GM21367 (cell line): ENCODE data around the gene ARVCF.

Source experiments
- ATAC-seq: cut with Tn5 transposase; IDR thresholded peaks from one replicate; pipeline ENCODE4 v1.9.1; 2021; ENCODE audit not compliant: unreplicated experiment

Gene ARVCF

DNA sequence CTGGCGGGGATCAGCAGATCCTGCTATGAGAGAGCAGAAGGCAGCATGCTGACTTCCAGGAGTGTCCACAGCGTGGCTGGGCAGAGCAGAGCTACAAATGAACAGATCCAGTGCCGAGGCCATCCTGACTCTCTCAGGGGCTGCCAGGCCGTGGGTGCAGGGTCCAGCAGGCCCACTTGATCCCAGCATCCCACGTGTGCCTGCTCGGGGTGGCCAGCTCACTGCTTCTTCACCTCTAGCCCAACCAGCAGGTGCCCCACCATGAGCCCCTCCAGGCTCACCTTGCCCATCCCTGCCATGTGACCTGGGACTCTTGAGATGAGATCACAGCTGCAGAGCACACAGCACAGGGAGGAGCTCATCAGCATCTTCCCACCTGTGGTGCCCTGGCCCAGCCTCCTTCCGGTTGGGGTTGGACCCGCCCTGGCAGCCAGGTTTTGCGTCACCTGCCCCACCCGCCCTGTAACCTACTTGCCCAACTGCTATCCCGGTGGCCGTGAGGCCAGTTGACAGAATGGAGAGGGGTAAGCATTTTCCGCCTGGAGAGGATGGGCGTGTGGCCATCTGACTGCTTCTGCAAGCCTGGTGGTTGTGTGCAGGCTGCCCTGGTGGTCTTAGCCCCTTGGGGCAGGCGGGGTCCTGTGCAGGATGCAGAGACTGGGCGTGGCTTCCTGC lies 15.2 kb upstream of the ARVCF start:
- ATAC-seq, result no peak

DNA sequence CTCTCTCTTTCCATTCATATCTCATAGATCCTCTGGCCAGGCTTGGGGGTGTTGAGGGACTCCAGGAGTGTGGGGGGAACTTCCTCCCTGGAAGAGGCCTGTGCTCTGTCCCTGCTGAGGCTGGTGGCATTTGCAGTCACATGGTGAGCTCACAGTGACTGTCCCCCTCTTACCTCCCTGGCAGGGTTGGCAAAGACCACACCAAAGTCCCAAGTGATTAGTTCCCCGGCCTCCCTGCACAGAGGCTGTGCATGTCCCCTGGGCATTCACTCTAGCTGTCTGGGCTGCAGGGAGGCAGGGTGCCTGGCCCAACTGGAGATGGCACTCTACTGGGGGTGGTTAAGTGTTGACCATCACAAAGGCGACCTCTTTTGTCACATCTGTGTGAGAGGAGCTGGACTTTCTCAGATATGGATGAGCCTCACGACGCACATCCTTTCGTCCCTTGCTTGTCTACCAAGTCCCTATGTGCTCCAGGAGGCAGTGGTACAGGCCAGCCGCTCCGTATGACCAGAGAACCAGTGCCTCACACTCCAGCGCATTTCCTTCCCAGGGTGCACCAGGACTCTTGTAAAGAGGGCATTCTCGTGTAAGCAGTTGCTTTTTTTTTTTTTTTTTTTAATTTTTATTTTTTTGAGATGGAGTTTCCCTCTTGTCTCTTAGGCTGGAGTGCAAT lies 13.1 kb upstream of the ARVCF start:
- ATAC-seq, result no peak

DNA sequence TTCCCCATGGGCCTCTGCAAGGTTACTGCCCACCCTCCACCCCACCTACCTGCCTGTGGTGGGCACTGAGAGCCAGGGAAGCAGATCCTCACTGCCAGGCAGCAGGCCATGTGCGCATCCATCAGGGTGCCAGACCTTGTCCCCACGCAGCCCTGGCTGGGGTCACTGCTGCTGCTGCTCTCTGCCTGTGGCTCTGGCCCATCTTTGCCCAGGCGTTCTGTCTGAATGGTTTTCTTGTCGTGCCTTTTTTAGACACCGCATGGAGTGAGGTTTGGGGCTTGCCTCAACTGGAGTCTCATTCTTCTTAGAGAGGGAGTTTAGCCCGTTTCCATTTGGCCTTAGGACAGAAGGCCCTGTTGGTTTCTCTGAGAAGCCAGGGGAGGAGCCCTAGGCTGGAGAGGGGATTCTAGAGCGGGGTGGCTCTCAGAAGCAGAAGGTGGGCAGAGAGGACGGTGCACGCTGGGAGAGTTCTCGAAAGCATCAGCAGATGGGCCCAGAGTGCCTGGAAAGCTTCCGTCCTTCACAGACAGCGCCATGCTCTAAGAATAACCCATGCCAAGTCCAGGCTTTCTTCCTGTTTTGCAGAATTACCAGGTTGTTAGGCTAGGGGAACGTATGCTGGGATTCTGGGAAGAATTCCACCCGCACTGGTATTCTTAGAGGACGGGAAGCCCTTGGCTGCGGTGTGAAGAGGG lies 12.4 kb upstream of the ARVCF start:
- no peak for ATAC-seq

GRCh38 chr22:20027966-20028854 lies 11.6 kb upstream of the ARVCF start:
- no peak for ATAC-seq

DNA sequence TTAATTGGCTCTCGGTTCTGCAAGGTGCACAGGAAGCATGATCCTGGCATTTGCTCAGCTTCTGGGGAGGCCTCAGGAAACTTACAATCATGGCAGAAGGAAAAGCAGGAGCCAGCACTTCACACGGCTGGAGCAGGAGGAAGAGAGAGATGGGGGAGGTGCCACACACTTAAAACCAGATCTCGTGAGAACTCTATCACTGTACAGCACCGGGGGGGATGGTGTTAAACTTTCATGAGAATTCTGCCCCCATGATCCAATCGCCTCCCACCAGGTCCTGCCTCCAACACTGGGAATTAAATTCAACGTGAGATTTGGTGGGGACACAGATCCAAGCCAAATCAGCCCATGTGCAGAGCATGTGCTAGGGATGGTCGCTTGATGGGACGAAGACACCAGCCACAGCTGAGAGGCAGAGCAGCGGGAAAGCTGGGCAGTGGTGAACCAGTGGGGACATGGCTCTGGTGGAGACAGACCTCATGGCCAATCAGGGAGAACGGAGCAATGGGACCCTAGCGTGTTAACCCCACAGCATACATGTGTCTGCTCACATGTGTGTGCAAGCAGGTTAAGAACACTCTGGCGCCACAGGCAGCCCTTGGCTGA lies 10.5 kb upstream of the ARVCF start:
- no peak for ATAC-seq

GRCh38 chr22:20026204-20026908 lies 9.7 kb upstream of the ARVCF start:
- ATAC-seq, result no peak

DNA sequence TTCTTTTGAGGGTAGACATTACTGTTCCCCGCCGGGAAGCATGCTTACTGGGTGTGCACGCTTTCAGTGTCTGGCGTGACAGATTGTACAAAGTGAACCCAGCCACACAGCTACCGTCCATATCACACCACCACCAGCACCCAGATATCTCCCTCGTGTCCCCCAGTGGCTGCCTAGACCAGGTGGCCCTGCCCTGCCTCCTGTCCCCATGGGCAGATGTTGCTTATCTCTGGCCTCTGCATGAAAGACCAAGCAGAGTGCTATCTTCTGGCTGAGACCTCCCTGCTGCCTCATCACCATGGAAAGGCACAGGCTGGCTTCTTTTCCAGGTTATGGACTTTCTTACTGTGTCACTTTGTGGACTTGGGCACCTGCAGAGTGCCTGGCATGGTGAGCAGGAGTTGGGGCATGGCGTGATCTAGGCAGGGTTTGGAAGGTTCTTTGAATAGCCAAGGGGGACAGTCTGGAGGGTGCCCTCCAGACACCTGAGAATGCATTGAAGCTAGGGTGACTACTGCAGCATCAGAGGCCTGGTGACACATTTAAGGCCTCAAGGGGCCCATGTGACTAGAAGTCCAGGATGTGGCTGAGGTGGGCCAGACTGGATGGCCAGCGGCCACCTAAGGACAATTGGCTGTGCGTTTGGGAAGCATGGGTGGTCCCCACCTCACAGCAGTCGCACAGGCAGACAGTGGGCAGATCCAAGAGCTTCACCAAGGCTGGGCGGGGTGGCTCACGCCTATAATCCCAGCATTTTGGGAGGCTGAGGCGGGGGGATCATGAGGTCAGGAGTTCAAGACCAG lies 9.0 kb upstream of the ARVCF start:
- no peak for ATAC-seq

DNA sequence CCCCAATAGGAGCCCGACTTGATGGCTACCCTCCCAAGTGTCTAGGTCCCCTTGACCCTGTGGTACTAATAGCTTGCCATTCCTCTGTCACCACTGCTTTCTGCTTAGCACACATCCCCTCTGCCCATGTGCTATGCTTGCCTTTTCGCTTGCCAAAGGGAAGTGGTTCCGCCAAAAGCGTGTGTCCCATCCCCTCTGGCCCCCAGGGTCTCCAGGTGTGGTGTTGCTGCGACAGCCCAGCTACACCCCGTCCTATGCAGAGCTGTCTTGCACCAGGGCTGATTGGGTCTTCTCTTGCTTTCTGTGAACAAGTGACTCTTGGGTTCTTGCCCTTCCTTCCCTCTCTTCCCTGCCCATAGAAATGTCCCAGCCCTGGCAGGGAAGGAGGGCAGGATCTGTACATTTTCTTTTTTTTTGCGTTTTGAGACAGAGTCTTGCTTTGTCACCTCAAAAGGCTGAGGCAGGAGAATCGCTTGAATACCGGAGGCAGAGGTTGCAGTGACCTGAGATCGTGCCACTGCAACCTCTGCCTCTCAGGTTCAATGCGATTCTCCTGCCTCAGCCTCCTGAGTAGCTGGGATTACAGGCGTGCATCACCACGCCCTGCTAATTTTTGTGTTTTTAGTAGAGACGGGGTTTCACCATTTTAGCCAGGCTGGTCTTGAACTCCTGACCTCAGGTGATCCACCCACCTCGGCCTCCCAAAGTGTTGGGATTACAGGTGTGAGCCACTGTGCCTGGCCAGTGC lies 8.2 kb upstream of the ARVCF start:
- no peak for ATAC-seq

DNA sequence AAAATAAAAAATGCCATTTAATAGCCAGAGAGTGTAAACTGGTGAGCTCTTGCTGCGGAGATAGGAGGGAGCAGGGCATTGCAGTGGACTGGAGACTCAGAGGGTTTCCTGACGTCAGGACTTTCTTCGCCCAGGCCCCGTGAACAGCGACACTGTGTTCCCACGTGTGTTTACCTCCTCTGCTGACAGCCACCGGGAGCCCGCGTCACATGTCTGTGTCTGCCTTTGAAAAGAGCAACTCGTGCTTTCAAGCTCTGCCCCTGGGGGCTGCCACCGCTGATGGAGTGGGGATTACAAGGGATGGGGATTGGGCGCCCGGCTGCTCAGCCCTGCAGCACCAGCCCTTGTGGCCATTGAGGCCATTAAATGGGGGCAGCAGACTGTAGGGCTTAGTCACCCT lies 7.6 kb upstream of the ARVCF start:
- no peak for ATAC-seq

- ATAC-seq, result no peak
These were observed 6.5 kb upstream of the ARVCF start for GRCh38 chr22:20022978-20023613.

- ATAC-seq, result no peak
These were observed 5.8 kb upstream of the ARVCF start for GRCh38 chr22:20022231-20022977.

DNA sequence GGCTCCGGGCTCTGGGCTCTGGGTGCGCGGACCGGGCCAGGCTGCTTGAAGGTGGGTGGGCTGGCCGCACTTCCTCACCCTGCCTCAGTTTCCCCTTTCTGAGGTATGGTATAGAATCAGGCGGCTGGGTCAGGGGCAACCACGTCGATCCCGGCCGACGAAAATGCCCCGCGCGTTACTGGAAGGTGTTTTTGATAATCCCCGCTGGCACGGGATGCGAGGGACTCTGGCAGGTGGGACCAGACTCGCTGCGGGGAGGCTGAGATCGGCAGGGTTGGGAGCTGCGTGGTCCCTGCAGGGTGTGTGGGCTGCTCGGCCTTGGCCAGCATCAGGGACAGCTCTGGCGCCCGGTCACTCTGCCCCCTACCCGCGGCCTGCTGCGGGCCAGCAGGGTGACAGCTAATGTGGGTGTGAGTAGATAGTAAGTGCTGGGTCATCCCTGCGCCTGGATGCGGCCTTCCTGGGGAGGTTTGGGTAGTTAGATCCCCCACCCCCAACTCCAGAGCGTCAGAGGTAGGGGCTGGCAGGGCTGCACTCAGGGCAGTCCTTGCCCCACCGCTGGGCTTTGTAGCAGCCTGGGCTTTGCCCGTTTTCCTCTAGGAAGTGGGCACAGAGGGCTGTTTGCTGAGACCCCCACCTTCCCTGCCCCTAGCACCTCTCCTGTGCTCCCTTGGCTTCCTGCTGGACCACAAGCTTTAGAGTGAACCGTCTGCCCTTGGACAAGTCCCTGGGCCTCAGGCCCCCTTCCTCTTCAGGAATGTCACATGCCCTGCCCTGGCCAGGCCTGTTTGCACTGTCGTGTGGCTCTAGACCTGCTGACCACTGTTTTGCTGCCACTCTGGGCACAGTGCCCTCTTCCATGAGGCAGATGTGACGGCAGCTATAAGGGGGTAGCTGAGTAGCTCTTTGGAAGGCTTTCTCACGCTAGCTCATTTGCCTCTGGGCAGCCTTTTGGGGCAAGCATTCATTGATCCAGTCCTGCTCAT lies 4.9 kb upstream of the ARVCF start:
- ATAC-seq, result no peak

- no peak for ATAC-seq
These were observed 4.0 kb upstream of the ARVCF start, which contains the start of gene TANGO2 for GRCh38 chr22:20020533-20021195. TSS of gene TANGO2 (plus strand) at chr22:20021110. CDS start at chr22:20036799, 15,689 bp downstream.

GRCh38 chr22:20019661-20020532 lies 3.3 kb upstream of the ARVCF start:
- no peak for ATAC-seq

DNA sequence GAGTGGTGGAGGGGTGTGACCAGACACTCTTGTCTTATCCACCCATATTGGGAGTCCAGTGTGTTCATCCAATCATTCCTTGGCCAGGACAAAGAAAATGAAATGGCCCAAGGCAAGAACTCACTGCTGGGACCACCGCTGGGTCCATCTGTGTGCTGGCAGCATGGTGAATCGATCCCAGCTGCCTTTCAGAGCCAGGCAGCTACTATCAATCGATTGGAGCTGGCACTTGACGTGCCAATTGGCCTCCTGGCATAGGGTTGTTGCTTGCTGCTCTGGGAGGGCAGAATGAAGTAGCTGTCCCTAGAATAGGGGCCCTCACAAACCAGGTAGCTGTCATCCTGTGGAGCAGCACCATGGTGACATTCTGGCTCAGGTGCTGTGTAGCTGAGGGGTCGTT lies 1.4 kb upstream of the ARVCF start:
- no peak for ATAC-seq
